Pulmonary artery endothelial cell (primary cell): ENCODE measurements around the gene SLC16A10. TPM values are rescaled to one million over a fixed set of nuclear protein-coding genes. Genes with fewer than 3 reads are reported as not detected.
"Not testable (repeated sequence)": the region's sequence is repeated elsewhere in the genome, so short reads cannot be mapped to it uniquely, and the experiment has no call there.

Experiments
- DNase-seq: peaks from one replicate; pipeline ENCODE4 v3.0.0-alpha.2; 2011; ENCODE audit warnings: low read depth, low spot score
- total RNA-seq: library from RNA; depleted of rRNA; stranded (reverse); fragments of >200 nt; gene quantifications from 2 replicates; pipeline ENCODE4 v1.2.3, GENCODE V29; 2014

SLC16A10 gene
- not detected in 2 replicates for total RNA-seq

- DNase-seq = no peak
Measured at GRCh38 chr6:111087106-111087835, at the start of gene SLC16A10. Gene SLC16A10 (plus strand): TSS chr6:111087503. CDS start chr6:111087753, 250 bp downstream.

- no peak for DNase-seq
Measured at GRCh38 chr6:111038534-111039252, 48.6 kb upstream of the SLC16A10 start.

- no peak for DNase-seq
Measured at GRCh38 chr6:111041917-111042316, 45.4 kb upstream of the SLC16A10 start.

GRCh38 chr6:111047244-111047643 lies 40.1 kb upstream of the SLC16A10 start:
- no peak for DNase-seq

- no peak for DNase-seq
Measured at GRCh38 chr6:111050261-111051023, 36.9 kb upstream of the SLC16A10 start.

- DNase-seq = no peak
Measured at GRCh38 chr6:111052171-111052570, 35.1 kb upstream of the SLC16A10 start.

- no peak for DNase-seq
Measured at GRCh38 chr6:111057074-111057752, 30.1 kb upstream of the SLC16A10 start.

- no peak for DNase-seq
Measured at GRCh38 chr6:111061508-111061907, 25.8 kb upstream of the SLC16A10 start.

- not testable (repeated sequence) for DNase-seq
Measured at GRCh38 chr6:111061985-111062384, 25.3 kb upstream of the SLC16A10 start.

- DNase-seq = not testable (repeated sequence)
Measured at GRCh38 chr6:111062860-111063259, 24.4 kb upstream of the SLC16A10 start.

- no peak for DNase-seq
Measured at GRCh38 chr6:111068109-111068865, 19.0 kb upstream of the SLC16A10 start.

GRCh38 chr6:111068866-111069234 lies 18.5 kb upstream of the SLC16A10 start:
- no peak for DNase-seq

GRCh38 chr6:111069382-111070104 lies 17.8 kb upstream of the SLC16A10 start:
- DNase-seq = no peak

- DNase-seq = no peak
Measured at GRCh38 chr6:111070105-111071005, 16.9 kb upstream of the SLC16A10 start.

GRCh38 chr6:111072801-111073360 lies 14.4 kb upstream of the SLC16A10 start:
- DNase-seq = no peak

- no peak for DNase-seq
Measured at GRCh38 chr6:111074311-111074710, 13.0 kb upstream of the SLC16A10 start.

GRCh38 chr6:111076024-111076695 lies 11.1 kb upstream of the SLC16A10 start:
- DNase-seq = no peak

GRCh38 chr6:111080698-111081097 lies 6.6 kb upstream of the SLC16A10 start:
- DNase-seq = no peak
